ENCODE measurements around the gene MORF4L2. TPM values are rescaled to one million over a fixed set of nuclear protein-coding genes. Genes with fewer than 3 reads are reported as not detected.

Gene MORF4L2, protein sequence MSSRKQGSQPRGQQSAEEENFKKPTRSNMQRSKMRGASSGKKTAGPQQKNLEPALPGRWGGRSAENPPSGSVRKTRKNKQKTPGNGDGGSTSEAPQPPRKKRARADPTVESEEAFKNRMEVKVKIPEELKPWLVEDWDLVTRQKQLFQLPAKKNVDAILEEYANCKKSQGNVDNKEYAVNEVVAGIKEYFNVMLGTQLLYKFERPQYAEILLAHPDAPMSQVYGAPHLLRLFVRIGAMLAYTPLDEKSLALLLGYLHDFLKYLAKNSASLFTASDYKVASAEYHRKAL
- polyA plus RNA-seq (2013), result 205 TPM

DNA sequence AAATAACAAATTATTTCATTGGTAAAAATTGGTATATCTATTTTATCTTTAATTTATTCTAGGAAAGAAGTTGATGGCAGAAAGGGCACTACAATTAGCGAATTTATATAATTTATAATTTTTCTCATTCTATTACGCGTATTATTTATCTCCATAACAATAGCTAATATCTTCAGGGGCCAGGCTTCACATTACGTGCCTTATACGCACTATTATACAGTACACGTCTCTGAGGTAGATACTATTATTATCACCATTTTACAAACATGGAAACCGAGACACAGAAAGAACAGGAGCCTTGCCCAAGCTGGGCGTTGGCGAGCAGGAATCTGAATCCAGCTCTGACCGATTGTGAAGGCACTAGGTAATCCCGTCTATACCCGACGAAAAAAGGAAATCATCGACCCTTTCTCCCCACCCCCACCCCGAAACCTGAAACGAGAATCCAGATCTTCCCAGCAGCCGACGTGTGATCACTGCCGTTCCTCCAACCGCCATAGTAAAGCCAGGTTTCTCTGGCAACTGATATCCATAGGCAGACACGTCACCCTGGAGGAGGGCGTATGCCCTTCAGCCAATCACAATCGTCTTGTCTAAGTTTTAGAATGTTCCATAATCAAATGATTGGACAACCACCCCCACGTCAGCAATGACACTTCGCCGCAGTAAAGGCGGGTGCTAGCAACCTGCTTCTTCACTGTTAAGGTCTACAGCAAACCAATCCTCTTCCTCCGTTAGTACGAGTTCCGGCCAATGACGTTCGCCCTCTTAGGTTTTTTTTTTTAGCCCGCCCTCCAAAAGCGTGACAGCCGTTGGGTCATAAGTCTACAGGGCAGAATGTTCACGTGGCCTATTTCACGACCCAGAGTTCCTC lies at the start of gene MORF4L2:
TSS of gene MORF4L2 (minus strand) at position 501 of the 874 bp plus-strand sequence. CDS start 9,672 bp downstream, outside the sequence.
- Histone ChIP-seq H3K4me3 (ENCODE audit: control insufficient read depth in 1 of 7, extremely low read depth in 1 of 7, insufficient read depth in 4 of 7, low read depth in 2 of 7, low read length in 6 of 7) (peak within 1 kb of the TSS; percentile 50 to 94 (median 76)), H3K36me3 (ENCODE audit: control insufficient read depth in 4 of 4, insufficient read depth in 4 of 4, low read length in 3 of 4) (peaks cover 0 to 12% (median 7%) of the 10 kb centered on the region in 4 experiments), H3K4me1 (ENCODE audit: control extremely low read depth in 1 of 4, control insufficient read depth in 4 of 4, insufficient read depth in 4 of 4, low read length in 3 of 4) (peaks cover 0 to 14% (median 9%) of the 10 kb centered on the region in 4 experiments), H3K27ac (ENCODE audit: insufficient read depth in 1 of 2, low read depth in 1 of 2, low read length in 2 of 2, poor library complexity in 1 of 2, severe bottlenecking in 2 of 2) (peak within 1 kb of the TSS; percentile 95 to 99), H3K27me3 (replicated peaks in 2 of 5; ENCODE audit: control insufficient read depth in 4 of 5, insufficient read depth in 5 of 5, low read length in 4 of 5) (peaks cover 0 to 17% (median 0%) of the 10 kb centered on the region in 5 experiments), H3K9me3 (ENCODE audit: control extremely low read depth in 1 of 5, control insufficient read depth in 4 of 5, insufficient read depth in 2 of 5, low read depth in 1 of 5, low read length in 4 of 5) (no peaks in the 10 kb centered on the region)
- peak; percentile 97 to 99 (median 98) for DNase-seq
- 32% methylated on average over 23 of the region's 37 CpGs for WGBS (ENCODE audit: insufficient coverage)
- POLR2A ChIA-PET, result interaction anchor here (0.6 to 0.7 kb wide), 2 partner anchors 145 to 153 kb away, joined by 4 to 6 read pairs; no protein-coding TSS in a partner anchor
- CTCF ChIA-PET, result interaction anchor here (0.7 to 1.2 kb wide), 3 partner anchors 19 to 138 kb away, joined by 3 to 4 read pairs (median 3); no protein-coding TSS in a partner anchor

DNA sequence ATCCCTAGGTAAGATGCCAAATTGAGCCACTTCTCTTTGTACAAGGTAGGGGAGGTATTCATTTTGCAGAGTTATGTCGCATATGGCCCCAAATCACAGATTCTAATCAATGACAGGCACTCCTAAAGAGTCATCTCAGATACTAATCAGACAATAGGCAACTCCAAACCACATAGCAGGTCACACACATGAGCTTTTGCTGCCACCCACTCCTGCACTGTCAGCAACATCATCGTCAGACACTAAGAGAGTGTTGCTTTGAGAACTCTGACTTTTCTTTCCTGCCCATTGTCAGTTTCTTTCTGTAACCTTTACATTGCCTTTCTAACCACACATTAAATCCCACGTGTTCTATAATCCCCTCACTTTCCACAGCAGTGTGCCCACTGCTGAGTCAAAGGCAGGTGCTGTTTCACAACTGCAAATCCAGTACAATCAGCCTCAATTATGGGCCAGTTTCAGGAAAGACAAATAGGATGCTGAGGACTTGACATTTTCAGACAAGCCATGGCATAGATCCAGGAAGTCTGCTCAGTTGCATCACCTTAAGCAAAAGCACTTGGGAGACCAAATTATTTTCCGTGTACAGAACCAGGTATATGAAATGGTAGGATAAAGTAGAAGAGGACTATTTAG lies 47.7 kb upstream of the MORF4L2 start:
- no peaks in the 10 kb centered on the region for H3K9me3 ChIP-seq (ENCODE audit: control extremely low read depth in 1 of 5, control insufficient read depth in 4 of 5, insufficient read depth in 2 of 5, low read depth in 1 of 5, low read length in 4 of 5)
- peaks cover 0 to 3% (median 0%) of the 10 kb centered on the region in 5 experiments for H3K27me3 ChIP-seq (replicated peaks in 2 of 5; ENCODE audit: control insufficient read depth in 4 of 5, insufficient read depth in 5 of 5, low read length in 4 of 5)
- WGBS (ENCODE audit: insufficient coverage), result 83% methylated on average over 1 of the region's 4 CpGs
- H3K36me3 ChIP-seq (ENCODE audit: control insufficient read depth in 4 of 4, insufficient read depth in 4 of 4, low read length in 3 of 4), result no peaks in the 10 kb centered on the region
- peaks cover 0 to 28% (median 17%) of the 10 kb centered on the region in 4 experiments for H3K4me1 ChIP-seq (ENCODE audit: control extremely low read depth in 1 of 4, control insufficient read depth in 4 of 4, insufficient read depth in 4 of 4, low read length in 3 of 4)
- ChIA-PET POLR2A (no interaction called here), CTCF (interaction anchor here (1.3 kb wide), 1 partner anchor 21 kb away, joined by 3 read pairs; no protein-coding TSS in a partner anchor)
- no peak overlapping the region for H3K4me3 ChIP-seq (ENCODE audit: control insufficient read depth in 1 of 7, extremely low read depth in 1 of 7, insufficient read depth in 4 of 7, low read depth in 2 of 7, low read length in 6 of 7)
- DNase-seq, result no peak
- no peak overlapping the region for H3K27ac ChIP-seq (ENCODE audit: insufficient read depth in 1 of 2, low read depth in 1 of 2, low read length in 2 of 2, poor library complexity in 1 of 2, severe bottlenecking in 2 of 2)

DNA sequence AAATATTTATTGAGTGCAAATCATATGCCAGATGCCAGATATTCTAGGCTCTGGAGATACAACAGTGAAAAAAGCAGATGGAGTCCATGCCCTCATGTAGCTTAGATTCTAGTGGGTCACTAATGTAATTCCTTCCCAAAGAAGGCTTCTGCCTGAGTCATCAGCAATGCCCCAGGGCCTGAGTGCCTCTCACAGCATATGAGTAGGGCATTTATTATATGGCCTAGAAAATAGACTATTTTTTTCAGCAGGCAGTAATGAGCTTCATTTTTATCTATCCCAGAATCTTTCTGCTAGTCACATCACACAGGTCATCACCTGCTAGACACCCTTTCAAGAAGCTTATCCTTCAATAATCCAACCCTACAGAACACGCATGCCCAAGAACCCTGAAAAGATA lies 46.5 kb upstream of the MORF4L2 start:
- H3K27ac ChIP-seq (ENCODE audit: insufficient read depth in 1 of 2, low read depth in 1 of 2, low read length in 2 of 2, poor library complexity in 1 of 2, severe bottlenecking in 2 of 2), result no peak overlapping the region
- no peaks in the 10 kb centered on the region for H3K9me3 ChIP-seq (ENCODE audit: control extremely low read depth in 1 of 5, control insufficient read depth in 4 of 5, insufficient read depth in 2 of 5, low read depth in 1 of 5, low read length in 4 of 5)
- POLR2A ChIA-PET, result no interaction called here
- H3K4me1 ChIP-seq (ENCODE audit: control extremely low read depth in 1 of 4, control insufficient read depth in 4 of 4, insufficient read depth in 4 of 4, low read length in 3 of 4), result peaks cover 0 to 30% (median 19%) of the 10 kb centered on the region in 4 experiments
- no peak for DNase-seq
- WGBS (ENCODE audit: insufficient coverage), result no CpG with 5 or more reads among the region's 1 CpG
- no peak overlapping the region for H3K4me3 ChIP-seq (ENCODE audit: control insufficient read depth in 1 of 7, extremely low read depth in 1 of 7, insufficient read depth in 4 of 7, low read depth in 2 of 7, low read length in 6 of 7)
- CTCF ChIA-PET, result no interaction called here
- peaks cover 0 to 13% (median 0%) of the 10 kb centered on the region in 5 experiments for H3K27me3 ChIP-seq (replicated peaks in 2 of 5; ENCODE audit: control insufficient read depth in 4 of 5, insufficient read depth in 5 of 5, low read length in 4 of 5)
- no peaks in the 10 kb centered on the region for H3K36me3 ChIP-seq (ENCODE audit: control insufficient read depth in 4 of 4, insufficient read depth in 4 of 4, low read length in 3 of 4)

DNA sequence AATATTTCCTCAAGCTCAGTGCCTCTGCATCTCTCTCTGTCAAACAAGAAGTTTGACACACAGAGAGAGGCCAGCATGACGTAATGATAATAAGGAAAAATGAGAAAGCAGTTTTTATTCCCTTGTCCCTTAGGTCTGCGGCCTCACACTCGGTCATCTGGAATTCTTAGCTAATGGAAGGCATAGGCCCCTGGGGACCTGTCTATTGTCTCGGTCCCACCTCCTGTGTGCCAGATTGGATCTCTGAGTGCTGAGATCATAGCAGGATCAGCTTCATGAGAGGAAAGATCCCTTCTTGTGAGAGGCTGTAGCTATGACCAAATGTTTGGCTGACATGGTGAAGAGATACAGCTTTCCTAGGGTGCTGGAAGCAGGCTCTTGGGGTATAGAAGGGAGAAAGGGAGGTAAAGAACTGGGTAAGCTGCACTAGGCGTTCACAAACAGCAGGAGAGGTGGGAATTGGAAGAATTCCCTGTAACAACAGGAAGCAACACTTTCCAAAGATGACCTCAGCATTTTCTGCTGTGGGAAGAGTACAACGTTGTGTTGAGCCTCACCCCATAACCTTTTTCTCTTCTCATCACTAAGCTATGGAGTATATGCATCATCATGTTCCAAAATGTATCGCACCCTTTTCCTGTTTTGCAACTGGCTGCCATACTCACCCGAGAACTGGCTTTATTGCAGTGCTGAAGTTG lies 44.4 kb upstream of the MORF4L2 start:
- Histone ChIP-seq H3K9me3 (ENCODE audit: control extremely low read depth in 1 of 5, control insufficient read depth in 4 of 5, insufficient read depth in 2 of 5, low read depth in 1 of 5, low read length in 4 of 5) (no peaks in the 10 kb centered on the region), H3K4me1 (ENCODE audit: control extremely low read depth in 1 of 4, control insufficient read depth in 4 of 4, insufficient read depth in 4 of 4, low read length in 3 of 4) (peaks cover 0 to 23% (median 17%) of the 10 kb centered on the region in 4 experiments), H3K27me3 (replicated peaks in 2 of 5; ENCODE audit: control insufficient read depth in 4 of 5, insufficient read depth in 5 of 5, low read length in 4 of 5) (peaks cover 0 to 20% (median 0%) of the 10 kb centered on the region in 5 experiments), H3K36me3 (ENCODE audit: control insufficient read depth in 4 of 4, insufficient read depth in 4 of 4, low read length in 3 of 4) (no peaks in the 10 kb centered on the region), H3K4me3 (ENCODE audit: control insufficient read depth in 1 of 7, extremely low read depth in 1 of 7, insufficient read depth in 4 of 7, low read depth in 2 of 7, low read length in 6 of 7) (no peak overlapping the region), H3K27ac (ENCODE audit: insufficient read depth in 1 of 2, low read depth in 1 of 2, low read length in 2 of 2, poor library complexity in 1 of 2, severe bottlenecking in 2 of 2) (no peak overlapping the region)
- 65% methylated on average over 5 of the region's 8 CpGs for WGBS (ENCODE audit: insufficient coverage)
- POLR2A ChIA-PET, result no interaction called here
- CTCF ChIA-PET, result interaction anchor here (1.3 to 1.8 kb wide), 2 partner anchors 19 to 21 kb away, joined by 3 to 8 read pairs; no protein-coding TSS in a partner anchor
- DNase-seq, result no peak

DNA sequence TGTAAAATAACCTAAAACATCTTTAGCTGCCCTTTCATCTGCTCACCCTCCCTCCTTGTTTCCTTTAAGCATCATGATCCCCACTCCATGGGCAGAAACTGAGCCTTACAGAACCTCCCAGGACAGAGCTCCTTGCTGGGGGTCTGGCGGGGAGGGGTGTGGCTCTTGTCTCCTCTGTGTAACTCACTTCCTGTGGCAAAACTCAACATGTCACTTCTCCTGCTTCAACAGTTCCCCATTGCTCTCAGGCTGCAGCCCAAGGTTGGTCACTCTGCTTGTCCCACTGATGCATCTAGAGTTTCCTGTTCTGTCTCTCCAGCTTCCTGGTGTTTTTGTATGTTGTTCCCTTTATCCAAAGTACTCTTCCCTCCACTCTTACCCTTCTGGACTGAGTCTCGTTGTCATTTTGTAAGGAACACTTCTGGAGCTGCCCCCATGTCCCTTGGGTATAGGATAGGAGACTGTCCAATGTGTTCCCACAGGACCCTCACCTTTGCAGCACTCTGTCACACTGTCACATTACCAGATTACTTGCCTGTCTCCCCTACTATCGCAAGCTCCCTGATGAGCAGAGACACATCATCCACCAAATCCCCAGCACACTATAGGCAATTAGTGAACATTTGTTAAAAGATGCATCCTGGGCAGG lies 43.8 kb upstream of the MORF4L2 start:
- Histone ChIP-seq H3K9me3 (ENCODE audit: control extremely low read depth in 1 of 5, control insufficient read depth in 4 of 5, insufficient read depth in 2 of 5, low read depth in 1 of 5, low read length in 4 of 5) (no peaks in the 10 kb centered on the region), H3K36me3 (ENCODE audit: control insufficient read depth in 4 of 4, insufficient read depth in 4 of 4, low read length in 3 of 4) (no peaks in the 10 kb centered on the region), H3K4me3 (ENCODE audit: control insufficient read depth in 1 of 7, extremely low read depth in 1 of 7, insufficient read depth in 4 of 7, low read depth in 2 of 7, low read length in 6 of 7) (no peak overlapping the region), H3K27ac (ENCODE audit: insufficient read depth in 1 of 2, low read depth in 1 of 2, low read length in 2 of 2, poor library complexity in 1 of 2, severe bottlenecking in 2 of 2) (no peak overlapping the region), H3K4me1 (ENCODE audit: control extremely low read depth in 1 of 4, control insufficient read depth in 4 of 4, insufficient read depth in 4 of 4, low read length in 3 of 4) (peaks cover 0 to 23% (median 17%) of the 10 kb centered on the region in 4 experiments), H3K27me3 (replicated peaks in 2 of 5; ENCODE audit: control insufficient read depth in 4 of 5, insufficient read depth in 5 of 5, low read length in 4 of 5) (peaks cover 0 to 20% (median 0%) of the 10 kb centered on the region in 5 experiments)
- 56% methylated on average over 2 of the region's 3 CpGs for WGBS (ENCODE audit: insufficient coverage)
- ChIA-PET CTCF (interaction anchor here (1.3 to 1.8 kb wide), 2 partner anchors 18 to 20 kb away, joined by 3 to 8 read pairs; no protein-coding TSS in a partner anchor), POLR2A (no interaction called here)
- peak in 2 of 3 donors; percentile 19 to 40 for DNase-seq

DNA sequence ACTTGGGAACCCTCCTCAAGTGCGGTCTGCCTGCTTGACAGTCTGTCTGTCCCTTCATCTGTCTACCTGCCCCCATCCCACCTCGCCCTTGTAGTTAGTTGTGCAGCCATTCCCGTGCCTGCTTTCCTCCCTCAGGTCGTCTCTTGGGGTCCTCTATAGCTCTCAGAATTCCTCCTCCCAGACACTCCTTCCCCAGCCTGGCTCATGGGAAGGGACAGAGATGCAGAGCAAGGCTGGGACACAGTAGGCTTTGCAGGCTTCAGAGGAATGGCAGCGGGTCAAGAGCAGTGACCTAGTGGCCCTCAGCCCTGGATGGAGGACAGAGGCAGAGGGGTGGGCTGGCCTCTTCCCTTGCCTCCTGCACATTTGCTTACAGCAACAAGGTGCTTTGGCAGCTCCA lies 42.5 kb upstream of the MORF4L2 start:
- DNase-seq, result no peak
- Histone ChIP-seq H3K9me3 (ENCODE audit: control extremely low read depth in 1 of 5, control insufficient read depth in 4 of 5, insufficient read depth in 2 of 5, low read depth in 1 of 5, low read length in 4 of 5) (no peaks in the 10 kb centered on the region), H3K27me3 (replicated peaks in 2 of 5; ENCODE audit: control insufficient read depth in 4 of 5, insufficient read depth in 5 of 5, low read length in 4 of 5) (peaks cover 0 to 20% (median 0%) of the 10 kb centered on the region in 5 experiments), H3K27ac (ENCODE audit: insufficient read depth in 1 of 2, low read depth in 1 of 2, low read length in 2 of 2, poor library complexity in 1 of 2, severe bottlenecking in 2 of 2) (no peak overlapping the region), H3K4me3 (ENCODE audit: control insufficient read depth in 1 of 7, extremely low read depth in 1 of 7, insufficient read depth in 4 of 7, low read depth in 2 of 7, low read length in 6 of 7) (no peak overlapping the region), H3K4me1 (ENCODE audit: control extremely low read depth in 1 of 4, control insufficient read depth in 4 of 4, insufficient read depth in 4 of 4, low read length in 3 of 4) (peaks cover 0 to 23% (median 17%) of the 10 kb centered on the region in 4 experiments), H3K36me3 (ENCODE audit: control insufficient read depth in 4 of 4, insufficient read depth in 4 of 4, low read length in 3 of 4) (no peaks in the 10 kb centered on the region)
- ChIA-PET POLR2A (no interaction called here), CTCF (interaction anchor here (1.6 kb wide), 1 partner anchor 17 kb away, joined by 5 read pairs; no protein-coding TSS in a partner anchor)
- 80% methylated on average over 3 of the region's 5 CpGs for WGBS (ENCODE audit: insufficient coverage)
